Testis (tissue), 3 donors: ENCODE measurements around the gene CCL14. TPM values are rescaled to one million over a fixed set of nuclear protein-coding genes. Genes with fewer than 3 reads are reported as not detected.

ENCODE experiments used
- DNase-seq: peaks from one replicate; pipeline ENCODE4 v3.0.0-alpha.2; 2019
- H3K27ac ChIP-seq, 2 donors: fragments of 200-600 bp; sonication (generic); one replicate each; pipeline ENCODE4 v1.5.1; 2019
- H3K27me3 ChIP-seq: fragments of 200-600 bp; sonication (generic); one replicate; pipeline ENCODE4 v1.5.1; 2019
- H3K36me3 ChIP-seq: fragments of 200-600 bp; sonication (generic); one replicate; pipeline ENCODE4 v1.5.1; 2017; ENCODE audit warnings: low read depth; ENCODE audit errors: missing control alignments
- H3K4me1 ChIP-seq: fragments of 200-600 bp; sonication (generic); one replicate; pipeline ENCODE4 v1.5.1; 2019
- H3K4me3 ChIP-seq, 2 donors: fragments of 200-600 bp; sonication (generic); one replicate each; pipeline ENCODE4 v1.5.1; 2017 to 2019
- H3K9me3 ChIP-seq: fragments of 200-600 bp; sonication (generic); one replicate; pipeline ENCODE4 v1.5.1; 2017
- CTCF ChIP-seq, 3 experiments: fragments of 450-650 bp in 2 of 3; fragments of 200-600 bp in 1 of 3; sonication (generic) in 1 of 3; IDR thresholded peaks; one replicate each; pipeline ENCODE4 v1.5.1; 2016 to 2019; ENCODE audit warnings: antibody characterized with exemption in 3 of 3, mild to moderate bottlenecking in 2 of 3, moderate library complexity in 1 of 3
- POLR2A ChIP-seq: fragments of 450-650 bp; IDR thresholded peaks from one replicate; pipeline ENCODE4 v1.6.1; 2017; ENCODE audit warnings: antibody characterized with exemption, mild to moderate bottlenecking, moderate library complexity
- WGBS, 2 donors: methylation state at CpG; one replicate each; pipeline ENCODE4 v1.1.5; 2018; 5-methylcytosine and 5-hydroxymethylcytosine counted together
- intact Hi-C: fragments of 100-400 bp; cut with DNase I; formaldehyde crosslinking; loops from one replicate; pipeline ENCODE4 v1.15.1; 2023; ENCODE audit warnings: low total_unique reads
- polyA plus RNA-seq: library from polyadenylated mRNA; stranded (reverse); fragments of 350-450 nt; fragmentation: Illumina TruSeq; extraction: RNeasy Lipid Tissue Mini Kit (QIAGEN cat#74804); gene quantifications from one replicate; pipeline ENCODE4 v1.2.3, GENCODE V29; 2014; ENCODE audit warnings: low read depth, low replicate concordance; ENCODE audit not compliant: insufficient read depth
- total RNA-seq, 2 donors: library from RNA; depleted of rRNA; stranded (reverse); fragments of >200 nt; gene quantifications; one replicate each; pipeline ENCODE4 v1.2.3, GENCODE V29; 2016

Gene CCL14
- total and polyA plus RNA-seq, 3 donors from 2014 or later = 11.4 to 57.5 (median 12.3) TPM

GRCh38 chr17:35953720-35954119, 32.8 kb downstream of the CCL14 start:
- TF ChIP-seq CTCF (IDR thresholded peaks at IDR 0.05) (no peak), POLR2A (no peak)
- H3K27me3 ChIP-seq = no peaks in the 10 kb centered on the region
- DNase-seq = no peak
- intact Hi-C loops = no loop called here
- H3K36me3 ChIP-seq = no peaks in the 10 kb centered on the region
- no peak overlapping the region for H3K4me3 ChIP-seq
- 68 to 73% methylated on average over 7 of the region's 7 CpGs for WGBS, 2 donors
- H3K4me1 ChIP-seq = no peaks in the 10 kb centered on the region
- H3K27ac ChIP-seq = no peak overlapping the region
- H3K9me3 ChIP-seq = no peaks in the 10 kb centered on the region

- WGBS, 2 donors = 80 to 81% methylated on average over 3 of the region's 3 CpGs
- DNase-seq = no peak
- intact Hi-C loops = no loop called here
Observed at GRCh38 chr17:35949401-35949800, 37.1 kb downstream of the CCL14 start.

GRCh38 chr17:35948092-35948491, 38.4 kb downstream of the CCL14 start:
- Histone ChIP-seq H3K4me3 (no peak overlapping the region), H3K27me3 (no peaks in the 10 kb centered on the region), H3K4me1 (peaks cover 3% of the 10 kb centered on the region), H3K27ac (no peak overlapping the region), H3K9me3 (no peaks in the 10 kb centered on the region), H3K36me3 (no peaks in the 10 kb centered on the region)
- no peak for TF ChIP-seq CTCF (IDR thresholded peaks at IDR 0.05)
- TF ChIP-seq POLR2A = no peak
- intact Hi-C loops = no loop called here
- 85 to 92% methylated on average over 7 of the region's 7 CpGs for WGBS, 2 donors
- DNase-seq = no peak

More at GRCh38 chr17:35949401-35949800, 37.1 kb downstream of the CCL14 start:
- Histone ChIP-seq H3K9me3 (no peaks in the 10 kb centered on the region), H3K4me3 (no peak overlapping the region), H3K27ac (no peak overlapping the region), H3K4me1 (no peaks in the 10 kb centered on the region), H3K27me3 (no peaks in the 10 kb centered on the region), H3K36me3 (no peaks in the 10 kb centered on the region)
- TF ChIP-seq CTCF (IDR thresholded peaks at IDR 0.05) (no peak), POLR2A (no peak)

GRCh38 chr17:35947156-35947585, 39.4 kb downstream of the CCL14 start:
- intact Hi-C loops = no loop called here

More at GRCh38 chr17:35947156-35947585, 39.4 kb downstream of the CCL14 start:
- Histone ChIP-seq H3K27ac (no peak overlapping the region), H3K9me3 (no peaks in the 10 kb centered on the region), H3K4me3 (no peak overlapping the region), H3K4me1 (peaks cover 7% of the 10 kb centered on the region), H3K27me3 (no peaks in the 10 kb centered on the region), H3K36me3 (no peaks in the 10 kb centered on the region)
- TF ChIP-seq POLR2A (no peak), CTCF (IDR thresholded peaks at IDR 0.05) (peak; percentile 23 to 70 (median 43))
- 26 to 27% methylated on average over 12 of the region's 12 CpGs for WGBS, 2 donors
- peak; percentile 60 for DNase-seq
